Activated CD4-positive, CD25-positive, alpha-beta regulatory T cell treated with anti-CD3 and anti-CD28 coated beads, Interleukin-2, amount 50 U/mL, for 72 hours (primary cell): Measurements from ENCODE around the gene CHCHD3.
"Not testable (repeated sequence)": the region's sequence is repeated elsewhere in the genome, so short reads cannot be mapped to it uniquely, and the experiment has no call there.

Source experiments
- DNase-seq: peaks from one replicate; pipeline ENCODE4 v3.0.0; 2021

CHCHD3 gene

GRCh38 chr7:132998763-132999162 lies 83.1 kb downstream of the CHCHD3 start:
- no peak for DNase-seq

- DNase-seq: no peak
Observed at GRCh38 chr7:132997505-132997904, 84.4 kb downstream of the CHCHD3 start.

- DNase-seq: no peak
Observed at GRCh38 chr7:132996581-132997242, 85.2 kb downstream of the CHCHD3 start.

GRCh38 chr7:132993377-132994013 lies 88.4 kb downstream of the CHCHD3 start:
- DNase-seq: no peak

- no peak for DNase-seq
Observed at GRCh38 chr7:132991615-132992587, 90.0 kb downstream of the CHCHD3 start.

GRCh38 chr7:132988117-132988516 lies 93.8 kb downstream of the CHCHD3 start:
- no peak for DNase-seq

GRCh38 chr7:132980402-132980801 lies 101.5 kb downstream of the CHCHD3 start:
- DNase-seq: no peak

- DNase-seq: no peak
Observed at GRCh38 chr7:132979524-132979923, 102.4 kb downstream of the CHCHD3 start.

- DNase-seq: no peak
Observed at GRCh38 chr7:132977234-132977633, 104.7 kb downstream of the CHCHD3 start.

- no peak for DNase-seq
Observed at GRCh38 chr7:132972745-132973144, 109.1 kb downstream of the CHCHD3 start.

- no peak for DNase-seq
Observed at GRCh38 chr7:132970257-132970656, 111.6 kb downstream of the CHCHD3 start.

GRCh38 chr7:132969520-132969919 lies 112.4 kb downstream of the CHCHD3 start:
- no peak for DNase-seq

- not testable (repeated sequence) for DNase-seq
Observed at GRCh38 chr7:132967470-132967848, 114.4 kb downstream of the CHCHD3 start.

GRCh38 chr7:132966754-132967469 lies 115.0 kb downstream of the CHCHD3 start:
- no peak for DNase-seq

- no peak for DNase-seq
Observed at GRCh38 chr7:132965951-132966350, 115.9 kb downstream of the CHCHD3 start.

GRCh38 chr7:132964876-132965275 lies 117.0 kb downstream of the CHCHD3 start:
- DNase-seq: no peak

- DNase-seq: no peak
Observed at GRCh38 chr7:132959891-132960290, 122.0 kb downstream of the CHCHD3 start.

- no peak for DNase-seq
Observed at GRCh38 chr7:132956556-132956955, 125.3 kb downstream of the CHCHD3 start.

GRCh38 chr7:132953468-132953867 lies 128.4 kb downstream of the CHCHD3 start:
- no peak for DNase-seq

GRCh38 chr7:132950725-132951124 lies 131.2 kb downstream of the CHCHD3 start:
- no peak for DNase-seq

GRCh38 chr7:132947011-132947410 lies 134.9 kb downstream of the CHCHD3 start:
- no peak for DNase-seq

- no peak for DNase-seq
Observed at GRCh38 chr7:132944774-132945173, 137.1 kb downstream of the CHCHD3 start.

- no peak for DNase-seq
Observed at GRCh38 chr7:132943645-132944044, 138.2 kb downstream of the CHCHD3 start.
